Liver (tissue), 9 donors: Measurements from ENCODE around the gene RFWD3. TPM values are rescaled to one million over a fixed set of nuclear protein-coding genes. Genes with fewer than 3 reads are reported as not detected.

ENCODE experiments used
- DNase-seq: peaks from one replicate; pipeline ENCODE4 v3.0.0-alpha.2; 2017; ENCODE audit warnings: low spot score
- H3K27ac ChIP-seq, 2 donors: one replicate each; pipeline ENCODE4 v1.7.0; 2013; ENCODE audit warnings: inconsistent platforms in 2 of 2, low read length in 2 of 2, control low read depth in 1 of 2, low read depth in 1 of 2, mild to moderate bottlenecking in 1 of 2
- H3K27me3 ChIP-seq, 4 donors: one replicate each; pipeline versions ENCODE4 v1.6.1 to v1.7.0; 2013; ENCODE audit warnings: low read length in 3 of 4, inconsistent platforms in 1 of 4, mild to moderate bottlenecking in 1 of 4, moderate library complexity in 1 of 4; ENCODE audit not compliant: control insufficient read depth in 4 of 4, insufficient read depth in 4 of 4
- H3K36me3 ChIP-seq, 4 donors: one replicate each; pipeline versions ENCODE4 v1.6.1 to v1.7.0; 2013; ENCODE audit warnings: low read length in 3 of 4, mild to moderate bottlenecking in 3 of 4, low read depth in 1 of 4, moderate library complexity in 1 of 4; ENCODE audit not compliant: control insufficient read depth in 4 of 4, insufficient read depth in 3 of 4
- H3K4me1 ChIP-seq, 4 donors: one replicate each; pipeline versions ENCODE4 v1.6.1 to v1.7.0; 2013; ENCODE audit warnings: low read length in 3 of 4, mild to moderate bottlenecking in 3 of 4, moderate library complexity in 1 of 4; ENCODE audit not compliant: control insufficient read depth in 4 of 4, insufficient read depth in 4 of 4
- H3K4me3 ChIP-seq, 3 donors: one replicate each; pipeline versions ENCODE4 v1.6.1 to v1.7.0; 2013; ENCODE audit warnings: low read length in 3 of 3, control low read depth in 1 of 3, low read depth in 1 of 3, mild to moderate bottlenecking in 1 of 3
- H3K9ac ChIP-seq, 2 donors: one replicate each; pipeline ENCODE4 v1.7.0; 2013; ENCODE audit warnings: low read length in 2 of 2, mild to moderate bottlenecking in 2 of 2, moderate library complexity in 2 of 2, control low read depth in 1 of 2, low read depth in 1 of 2
- H3K9me3 ChIP-seq, 4 donors: one replicate each; pipeline versions ENCODE4 v1.6.1 to v1.7.0; 2013; ENCODE audit warnings: low read length in 3 of 4; ENCODE audit not compliant: control insufficient read depth in 4 of 4
- ATF3 ChIP-seq: IDR thresholded peaks from 2 replicates; pipeline ENCODE4 v1.6.1; 2016; ENCODE audit warnings: antibody characterized with exemption
- EGR1 ChIP-seq, 2 donors: IDR thresholded peaks; 2 replicates each; pipeline ENCODE4 v1.6.1; 2016 to 2018; ENCODE audit warnings: antibody characterized with exemption in 2 of 2, low read depth in 2 of 2
- FOXA1 ChIP-seq: IDR thresholded peaks from 2 replicates; pipeline ENCODE4 v1.6.1; 2016; ENCODE audit warnings: antibody characterized with exemption
- FOXA2 ChIP-seq: IDR thresholded peaks from 2 replicates; pipeline ENCODE4 v1.6.1; 2016; ENCODE audit warnings: antibody characterized with exemption
- GABPA ChIP-seq, 2 donors: IDR thresholded peaks in 1 of 2; conservative IDR thresholded peaks in 1 of 2; 2 replicates each; pipeline ENCODE4 v1.6.1; 2016; ENCODE audit warnings: antibody characterized with exemption in 2 of 2, mild to moderate bottlenecking in 1 of 2, moderate library complexity in 1 of 2
- HNF4A ChIP-seq, 2 donors: conservative IDR thresholded peaks; 2 replicates each; pipeline ENCODE4 v1.6.1; 2016; ENCODE audit warnings: antibody characterized with exemption in 2 of 2, mild to moderate bottlenecking in 2 of 2
- JUND ChIP-seq, 2 donors: IDR thresholded peaks; 2 replicates each; pipeline ENCODE4 v1.6.1; 2016; ENCODE audit warnings: antibody characterized with exemption in 2 of 2
- NR2F2 ChIP-seq: IDR thresholded peaks from 2 replicates; pipeline ENCODE4 v1.6.1; 2016; ENCODE audit warnings: antibody characterized with exemption
- REST ChIP-seq: IDR thresholded peaks from 2 replicates; pipeline ENCODE4 v1.6.1; 2016; ENCODE audit warnings: antibody characterized with exemption, mild to moderate bottlenecking
- RXRA ChIP-seq, 2 donors: IDR thresholded peaks; 2 replicates each; pipeline ENCODE4 v1.6.1; 2017 to 2018; ENCODE audit warnings: antibody characterized with exemption in 2 of 2, mild to moderate bottlenecking in 1 of 2
- SP1 ChIP-seq: IDR thresholded peaks from 2 replicates; pipeline ENCODE4 v1.6.1; 2018; ENCODE audit warnings: antibody characterized with exemption, mild to moderate bottlenecking
- TAF1 ChIP-seq: conservative IDR thresholded peaks from 2 replicates; pipeline ENCODE4 v1.6.1; 2016; ENCODE audit warnings: antibody characterized with exemption, mild to moderate bottlenecking
- YY1 ChIP-seq: IDR thresholded peaks from 2 replicates; pipeline ENCODE4 v1.6.1; 2016; ENCODE audit warnings: antibody characterized with exemption, mild to moderate bottlenecking
- ZBTB33 ChIP-seq: IDR thresholded peaks from 2 replicates; pipeline ENCODE4 v1.6.1; 2016; ENCODE audit warnings: antibody characterized with exemption
- WGBS: extraction: QIAGEN DNeasy Blood & Tissue Kit; methylation state at CpG from one replicate; pipeline ENCODE4 v1.1.7; 2013; 5-methylcytosine and 5-hydroxymethylcytosine counted together
- polyA plus RNA-seq, 2 donors: library from polyadenylated mRNA; stranded (reverse) in 1 of 2; unstranded in 1 of 2; fragments of 200-250 nt in 1 of 2; fragments of >200 nt in 1 of 2; fragmentation: Nextera tagmentation in 1 of 2; extraction: Ambion mirVana in 1 of 2; gene quantifications; one replicate each; pipeline versions ENCODE4 v1.2.1 to v1.2.3, GENCODE V29; 2013 to 2015
- total RNA-seq, 2 donors: library from RNA; depleted of rRNA; stranded (reverse); fragments of >200 nt; gene quantifications; one replicate each; pipeline ENCODE4 v1.2.3, GENCODE V29; 2014
- donor health status: healthy.
- donor health status: healthy.
- donor health status: healthy.
- donor health status: healthy.
- donor health status: healthy.

The RFWD3 gene
- total and polyA plus RNA-seq, 4 donors: 2.4 to 21.8 (median 9.0) TPM

GRCh38 chr16:74608944-74609343 lies 57.7 kb downstream of the RFWD3 start (continued):
- no peak for TF ChIP-seq REST

GRCh38 chr16:74608381-74608780 lies 58.3 kb downstream of the RFWD3 start:
- Histone ChIP-seq H3K9ac (no peak overlapping the region), H3K27ac (no peak overlapping the region), H3K9me3 (no peaks in the 10 kb centered on the region), H3K4me1 (peaks cover 3 to 26% (median 14%) of the 10 kb centered on the region in 4 donors), H3K4me3 (no peak overlapping the region), H3K27me3 (no peaks in the 10 kb centered on the region), H3K36me3 (no peaks in the 10 kb centered on the region)
- DNase-seq: no peak
- 78% methylated on average over 6 of the region's 6 CpGs for WGBS
- TF ChIP-seq TAF1 (no peak), REST (no peak), HNF4A (conservative IDR thresholded peaks at IDR 0.05) (no peak), FOXA1 (no peak), GABPA (IDR thresholded peaks at IDR 0.05 in 1 of 2, conservative IDR thresholded peaks at IDR 0.05 in 1 of 2) (no peak), FOXA2 (no peak), RXRA (IDR thresholded peaks at IDR 0.05) (no peak), JUND (IDR thresholded peaks at IDR 0.05) (no peak), SP1 (no peak), EGR1 (IDR thresholded peaks at IDR 0.05; ENCODE audit: low read depth in 2 of 2) (no peak), YY1 (no peak), ZBTB33 (no peak), NR2F2 (no peak), ATF3 (no peak)
